Hepatocyte (in vitro differentiated cells): Measurements from ENCODE around the gene ALDH4A1. TPM values are rescaled to one million over a fixed set of nuclear protein-coding genes. Genes with fewer than 3 reads are reported as not detected.
"Not testable (repeated sequence)": the region's sequence is repeated elsewhere in the genome, so short reads cannot be mapped to it uniquely, and the experiment has no call there.

Source experiments
- DNase-seq: peaks from one replicate; pipeline ENCODE4 v3.0.0-alpha.2; 2016; ENCODE audit warnings: low spot score
- H2AFZ ChIP-seq: fragments of 200-600 bp; sonication (generic); 2 replicates; pipeline ENCODE4 v1.6.0; 2016; ENCODE audit warnings: antibody characterized with exemption, mild to moderate bottlenecking
- H3K27ac ChIP-seq: fragments of 200-600 bp; sonication (generic); 2 replicates; pipeline ENCODE4 v1.5.1; 2016; ENCODE audit warnings: mild to moderate bottlenecking
- H3K27me3 ChIP-seq: fragments of 200-600 bp; sonication (generic); 2 replicates; pipeline ENCODE4 v1.6.1; 2016
- H3K36me3 ChIP-seq: fragments of 200-600 bp; sonication (generic); replicated peaks from 2 replicates; pipeline ENCODE4 v1.5.1; 2016; ENCODE audit warnings: low read depth; ENCODE audit not compliant: insufficient read depth
- H3K4me1 ChIP-seq: fragments of 200-600 bp; sonication (generic); 2 replicates; pipeline ENCODE4 v1.5.1; 2016; ENCODE audit warnings: mild to moderate bottlenecking, moderate library complexity; ENCODE audit not compliant: insufficient read depth
- H3K4me2 ChIP-seq: fragments of 200-600 bp; sonication (generic); 2 replicates; pipeline ENCODE4 v1.6.0; 2016
- H3K4me3 ChIP-seq: fragments of 200-600 bp; sonication (generic); 2 replicates; pipeline ENCODE4 v1.5.1; 2016; ENCODE audit warnings: mild to moderate bottlenecking
- H3K79me2 ChIP-seq: fragments of 200-600 bp; sonication (generic); 2 replicates; pipeline ENCODE4 v1.6.0; 2017; ENCODE audit warnings: mild to moderate bottlenecking
- H3K9me2 ChIP-seq: fragments of 200-600 bp; sonication (generic); replicated peaks from 2 replicates; pipeline ENCODE4 v1.6.0; 2017; ENCODE audit warnings: mild to moderate bottlenecking; ENCODE audit not compliant: insufficient read depth
- H3K9me3 ChIP-seq: fragments of 200-600 bp; sonication (generic); 2 replicates; pipeline ENCODE4 v1.5.1; 2016; ENCODE audit warnings: low read depth, mild to moderate bottlenecking
- H4K20me1 ChIP-seq: fragments of 200-600 bp; sonication (generic); 2 replicates; pipeline ENCODE4 v1.6.0; 2016; ENCODE audit warnings: mild to moderate bottlenecking; ENCODE audit not compliant: insufficient read depth, poor library complexity, severe bottlenecking
- CTCF ChIP-seq: fragments of 200-600 bp; sonication (generic); IDR thresholded peaks from 2 replicates; pipeline ENCODE4 v1.5.1; 2016; ENCODE audit warnings: antibody characterized with exemption, mild to moderate bottlenecking; ENCODE audit not compliant: poor library complexity
- EZH2 ChIP-seq: fragments of 200-600 bp; sonication (generic); IDR thresholded peaks from 2 replicates; pipeline ENCODE4 v1.6.1; 2016; ENCODE audit warnings: antibody characterized with exemption, mild to moderate bottlenecking, borderline replicate concordance
- EZH2phosphoT487 ChIP-seq: fragments of 200-600 bp; sonication (generic); IDR thresholded peaks from one replicate; pipeline ENCODE4 v1.6.1; 2018; ENCODE audit warnings: antibody characterized with exemption, mild to moderate bottlenecking, low read depth, moderate library complexity; ENCODE audit not compliant: unreplicated experiment, severe bottlenecking
- WGBS: methylation state at CpG from one replicate; pipeline ENCODE4 v1.1.6; 2016; ENCODE audit warnings: low lambda C conversion rate; ENCODE audit errors: missing lambda C conversion rate; 5-methylcytosine and 5-hydroxymethylcytosine counted together
- polyA plus RNA-seq: library from polyadenylated mRNA; unstranded; fragments of >200 nt; fragmentation: Nextera tagmentation; extraction: Ambion mirVana; gene quantifications from 2 replicates; pipeline ENCODE4 v1.2.1, GENCODE V29; 2016
- total RNA-seq: library from RNA; depleted of rRNA; stranded (reverse); fragments of >200 nt; gene quantifications from 2 replicates; pipeline ENCODE4 v1.2.3, GENCODE V29; 2014

Gene ALDH4A1
- total and polyA plus RNA-seq, 2 experiments from 2014 or later, result 41.4 to 49.1 TPM

- no peak for TF ChIP-seq CTCF
- no peak for TF ChIP-seq EZH2
- no peak for TF ChIP-seq EZH2phosphoT487
- Histone ChIP-seq H2AFZ (no peak overlapping the region), H3K9me3 (no peaks in the 10 kb centered on the region), H3K36me3 (no peaks in the 10 kb centered on the region), H3K4me2 (no peak overlapping the region), H3K9me2 (no peaks in the 10 kb centered on the region), H3K4me3 (no peak overlapping the region), H4K20me1 (no peaks in the 10 kb centered on the region), H3K79me2 (no peaks in the 10 kb centered on the region), H3K27me3 (peaks cover 4% of the 10 kb centered on the region), H3K27ac (no peak overlapping the region), H3K4me1 (no peaks in the 10 kb centered on the region)
- DNase-seq, result no peak
- WGBS, result 98% methylated on average over 17 of the region's 17 CpGs
Measured at GRCh38 chr1:18840145-18840544, 62.2 kb downstream of the ALDH4A1 start.

- no peaks in the 10 kb centered on the region for H4K20me1 ChIP-seq
- peaks cover 11% of the 10 kb centered on the region for H3K27me3 ChIP-seq
- no peak for DNase-seq
- TF ChIP-seq CTCF (no peak), EZH2 (no peak), EZH2phosphoT487 (no peak)
- no peak overlapping the region for H3K27ac ChIP-seq
- no peaks in the 10 kb centered on the region for H3K36me3 ChIP-seq
- H3K4me1 ChIP-seq, result no peaks in the 10 kb centered on the region
- H2AFZ ChIP-seq, result no peak overlapping the region
- 87% methylated on average over 5 of the region's 5 CpGs for WGBS
- no peaks in the 10 kb centered on the region for H3K9me2 ChIP-seq
- H3K4me3 ChIP-seq, result no peak overlapping the region
- H3K4me2 ChIP-seq, result no peak overlapping the region
- H3K79me2 ChIP-seq, result no peaks in the 10 kb centered on the region
- H3K9me3 ChIP-seq, result no peaks in the 10 kb centered on the region
Measured at GRCh38 chr1:18836654-18837053, 65.7 kb downstream of the ALDH4A1 start.

GRCh38 chr1:18832319-18832718 is 70.0 kb downstream of the ALDH4A1 start:
- H3K27me3 ChIP-seq, H3K4me3 ChIP-seq, DNase-seq, H3K9me3 ChIP-seq, H3K4me1 ChIP-seq, H3K79me2 ChIP-seq, H4K20me1 ChIP-seq, H3K27ac ChIP-seq, H3K9me2 ChIP-seq, H3K4me2 ChIP-seq, H3K36me3 ChIP-seq, H2AFZ ChIP-seq: not testable (repeated sequence)
- 60% methylated on average over 1 of the region's 1 CpG for WGBS

GRCh38 chr1:18831656-18832055 is 70.7 kb downstream of the ALDH4A1 start:
- Histone ChIP-seq H3K9me2 (no peaks in the 10 kb centered on the region), H4K20me1 (no peaks in the 10 kb centered on the region), H3K36me3 (no peaks in the 10 kb centered on the region), H3K27ac (no peak overlapping the region), H3K9me3 (no peaks in the 10 kb centered on the region), H3K4me3 (no peak overlapping the region), H2AFZ (no peak overlapping the region), H3K27me3 (peaks cover 7% of the 10 kb centered on the region), H3K79me2 (no peaks in the 10 kb centered on the region), H3K4me1 (no peaks in the 10 kb centered on the region), H3K4me2 (no peak overlapping the region)
- 97% methylated on average over 2 of the region's 2 CpGs for WGBS
- no peak for DNase-seq
- TF ChIP-seq EZH2phosphoT487, result no peak
- no peak for TF ChIP-seq CTCF
- no peak for TF ChIP-seq EZH2
